Prostate gland (tissue), 2 donors: ENCODE data around the gene ITGB4. TPM values are rescaled to one million over a fixed set of nuclear protein-coding genes. Genes with fewer than 3 reads are reported as not detected.

Experiments
- DNase-seq: peaks from one replicate; pipeline ENCODE4 v3.0.0-alpha.2; 2019; ENCODE audit warnings: low spot score
- H3K27ac ChIP-seq, 2 donors: fragments of 200-600 bp; sonication (generic); 2 replicates each; pipeline ENCODE4 v1.5.1; 2017 to 2019
- H3K27me3 ChIP-seq: fragments of 200-600 bp; sonication (generic); replicated peaks from 2 replicates; pipeline ENCODE4 v1.5.1; 2019; ENCODE audit not compliant: insufficient read depth
- H3K36me3 ChIP-seq, 2 donors: fragments of 200-600 bp; sonication (generic); 1 replicate in 1 of 2; 2 replicates in 1 of 2; pipeline versions ENCODE4 v1.5.1 to v1.8.1; 2017 to 2019
- H3K4me1 ChIP-seq: fragments of 200-600 bp; sonication (generic); replicated peaks from 2 replicates; pipeline ENCODE4 v1.5.1; 2019
- H3K4me3 ChIP-seq, 2 donors: fragments of 200-600 bp; sonication (generic); 2 replicates each; pipeline ENCODE4 v1.5.1; 2017 to 2019
- H3K9me3 ChIP-seq: fragments of 200-600 bp; sonication (generic); 2 replicates; pipeline ENCODE4 v1.5.1; 2017
- CTCF ChIP-seq, 4 experiments: fragments of 200-600 bp in 2 of 4; fragments of 450-650 bp in 2 of 4; sonication (generic) in 2 of 4; IDR thresholded peaks; 1 replicate in 3 of 4; 2 replicates in 1 of 4; pipeline ENCODE4 v1.5.1; 2016 to 2019; ENCODE audit warnings: antibody characterized with exemption in 4 of 4, mild to moderate bottlenecking in 2 of 4, moderate library complexity in 2 of 4
- POLR2A ChIP-seq: fragments of 450-650 bp; IDR thresholded peaks from one replicate; pipeline ENCODE4 v1.6.1; 2016; ENCODE audit warnings: antibody characterized with exemption, mild to moderate bottlenecking
- POLR2AphosphoS5 ChIP-seq: sonication (generic); formaldehyde crosslinking; IDR thresholded peaks from one replicate; pipeline ENCODE4 v1.6.1; 2017; ENCODE audit warnings: antibody characterized with exemption
- WGBS: methylation state at CpG from one replicate; pipeline ENCODE4 v1.1.5; 2018; 5-methylcytosine and 5-hydroxymethylcytosine counted together
- intact Hi-C: fragments of 100-400 bp; cut with DNase I; formaldehyde crosslinking; loops from one replicate; pipeline ENCODE4 v1.14.2; 2022
- total RNA-seq, 2 donors: library from RNA; depleted of rRNA; stranded (reverse); fragments of >200 nt; gene quantifications; one replicate each; pipeline ENCODE4 v1.1.0, GENCODE V29; 2016

The ITGB4 gene
- total RNA-seq, 2 donors from 2014 or later, result 81.0 to 105 TPM

GRCh38 chr17:75752405-75752709, 31.1 kb downstream of the ITGB4 start:
- intact Hi-C loops, result no loop called here
- Histone ChIP-seq H3K4me1 (no peaks in the 10 kb centered on the region), H3K36me3 (no peaks in the 10 kb centered on the region), H3K4me3 (no peak overlapping the region), H3K9me3 (no peaks in the 10 kb centered on the region), H3K27me3 (no peaks in the 10 kb centered on the region), H3K27ac (no peak overlapping the region)
- 94% methylated on average over 10 of the region's 10 CpGs for WGBS
- no peak for DNase-seq
- TF ChIP-seq CTCF (IDR thresholded peaks at IDR 0.05) (no peak), POLR2A (no peak), POLR2AphosphoS5 (no peak)

- Histone ChIP-seq H3K27ac (no peak overlapping the region), H3K36me3 (no peaks in the 10 kb centered on the region), H3K27me3 (no peaks in the 10 kb centered on the region), H3K4me1 (no peaks in the 10 kb centered on the region), H3K9me3 (no peaks in the 10 kb centered on the region), H3K4me3 (peak overlapping the region in 1 of 2 donors; percentile 25)
- intact Hi-C loops, result no loop called here
- TF ChIP-seq CTCF (IDR thresholded peaks at IDR 0.05) (no peak), POLR2AphosphoS5 (no peak), POLR2A (no peak)
- DNase-seq, result no peak
- WGBS, result 73% methylated on average over 19 of the region's 19 CpGs
These were observed 31.7 kb downstream of the ITGB4 start for GRCh38 chr17:75752802-75753513.

GRCh38 chr17:75753514-75754377, 32.5 kb downstream of the ITGB4 start:
- Histone ChIP-seq H3K4me3 (peak overlapping the region; percentile 23 to 25), H3K4me1 (no peaks in the 10 kb centered on the region), H3K27me3 (no peaks in the 10 kb centered on the region), H3K36me3 (no peaks in the 10 kb centered on the region), H3K27ac (peak overlapping the region; percentile 27 to 42), H3K9me3 (no peaks in the 10 kb centered on the region)
- intact Hi-C loops, result no loop called here
- 33% methylated on average over 63 of the region's 76 CpGs for WGBS
- DNase-seq, result no peak
- peak in 2 of 4 experiments; percentile 32 to 42 for TF ChIP-seq CTCF (IDR thresholded peaks at IDR 0.05)
- no peak for TF ChIP-seq POLR2A

GRCh38 chr17:75754378-75755204, 33.3 kb downstream of the ITGB4 start:
- Histone ChIP-seq H3K4me3 (no peak overlapping the region), H3K27me3 (no peaks in the 10 kb centered on the region), H3K27ac (peak overlapping the region in 1 of 2 donors; percentile 27), H3K36me3 (no peaks in the 10 kb centered on the region), H3K4me1 (no peaks in the 10 kb centered on the region), H3K9me3 (no peaks in the 10 kb centered on the region)
- WGBS, result 72% methylated on average over 27 of the region's 27 CpGs
- TF ChIP-seq CTCF (IDR thresholded peaks at IDR 0.05) (no peak), POLR2AphosphoS5 (no peak), POLR2A (no peak)
- DNase-seq, result no peak
- intact Hi-C loops, result no loop called here
